Subcutaneous abdominal adipose tissue (tissue), 5 donors: ENCODE results near the gene RPL14.

ENCODE experiments used
- H3K27ac ChIP-seq: one replicate; pipeline ENCODE4 v1.7.0; 2013; ENCODE audit warnings: low read depth, mild to moderate bottlenecking, inconsistent platforms, low read length, moderate library complexity
- H3K27me3 ChIP-seq, 5 donors: one replicate each; pipeline ENCODE4 v1.7.0; 2013; ENCODE audit warnings: low read length in 5 of 5, inconsistent platforms in 1 of 5; ENCODE audit not compliant: control insufficient read depth in 5 of 5, insufficient read depth in 4 of 5
- H3K36me3 ChIP-seq, 5 donors: one replicate each; pipeline ENCODE4 v1.7.0; 2013; ENCODE audit warnings: low read length in 5 of 5; ENCODE audit not compliant: control insufficient read depth in 5 of 5, insufficient read depth in 5 of 5
- H3K4me1 ChIP-seq, 5 donors: one replicate each; pipeline ENCODE4 v1.7.0; 2013; ENCODE audit warnings: low read length in 5 of 5, mild to moderate bottlenecking in 3 of 5, moderate library complexity in 1 of 5; ENCODE audit not compliant: control insufficient read depth in 5 of 5, insufficient read depth in 5 of 5
- H3K4me3 ChIP-seq, 5 donors: one replicate each; pipeline ENCODE4 v1.7.0; 2013; ENCODE audit warnings: low read length in 5 of 5, low read depth in 1 of 5
- H3K9ac ChIP-seq, 5 donors: one replicate each; pipeline ENCODE4 v1.7.0; 2013; ENCODE audit warnings: low read length in 5 of 5, mild to moderate bottlenecking in 4 of 5, moderate library complexity in 3 of 5
- H3K9me3 ChIP-seq, 5 donors: one replicate each; pipeline ENCODE4 v1.7.0; 2013; ENCODE audit warnings: low read length in 5 of 5; ENCODE audit not compliant: control insufficient read depth in 5 of 5
- donor health status: healthy.
- donor health status: healthy.
- donor health status: healthy.
- donor health status: healthy.
- donor health status: healthy.

The RPL14 gene

DNA sequence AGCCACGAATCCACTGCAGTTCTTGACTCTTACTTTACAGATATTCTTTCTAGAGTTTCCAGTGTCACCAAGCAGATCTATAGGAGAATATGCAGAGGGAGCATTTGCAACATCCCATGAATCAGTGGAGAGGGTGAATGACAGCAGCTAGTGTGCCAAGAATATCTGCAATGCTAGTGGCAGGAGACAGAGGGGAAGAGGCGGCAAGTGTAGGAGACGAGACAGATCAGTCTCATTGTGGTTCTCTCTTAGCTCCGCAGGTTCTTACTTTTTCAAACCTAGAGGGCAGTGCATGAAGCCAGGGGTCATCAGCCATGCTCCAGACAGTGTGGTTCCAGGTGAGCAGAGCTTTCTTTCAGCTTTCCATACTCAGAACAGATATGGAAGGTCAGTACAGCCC lies 20.5 kb downstream of the RPL14 start:
- peaks cover 9 to 33% (median 21%) of the 10 kb centered on the region in 5 donors for H3K36me3 ChIP-seq
- H3K9ac ChIP-seq: peak overlapping the region; percentile 88 to 99 (median 92)
- peak overlapping the region; percentile 92 to 96 (median 95) for H3K4me3 ChIP-seq
- peaks cover 3 to 11% (median 9%) of the 10 kb centered on the region in 5 donors for H3K4me1 ChIP-seq
- no peaks in the 10 kb centered on the region for H3K9me3 ChIP-seq
- no peak overlapping the region for H3K27ac ChIP-seq
- H3K27me3 ChIP-seq: no peaks in the 10 kb centered on the region

DNA sequence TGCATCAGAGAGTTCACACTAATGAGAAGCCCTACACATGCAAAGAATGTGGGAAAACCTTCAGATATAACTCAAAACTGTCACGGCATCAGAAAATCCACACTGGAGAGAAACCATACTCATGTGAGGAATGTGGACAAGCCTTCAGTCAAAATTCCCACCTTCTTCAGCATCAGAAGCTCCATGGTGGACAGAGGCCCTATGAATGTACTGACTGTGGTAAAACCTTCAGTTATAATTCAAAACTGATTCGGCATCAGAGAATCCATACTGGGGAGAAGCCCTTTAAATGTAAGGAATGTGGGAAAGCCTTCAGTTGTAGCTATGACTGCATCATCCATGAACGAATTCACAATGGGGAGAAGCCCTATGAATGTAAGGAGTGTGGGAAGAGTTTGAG lies 30.0 kb downstream of the RPL14 start:
- no peak overlapping the region for H3K27ac ChIP-seq
- H3K36me3 ChIP-seq: peaks cover 22 to 61% (median 46%) of the 10 kb centered on the region in 5 donors
- no peak overlapping the region for H3K9ac ChIP-seq
- peak overlapping the region in 2 of 5 donors; percentile 4 to 21 for H3K4me3 ChIP-seq
- no peaks in the 10 kb centered on the region for H3K27me3 ChIP-seq
- H3K9me3 ChIP-seq: peaks cover 12 to 25% (median 19%) of the 10 kb centered on the region in 5 donors
- peaks cover 0 to 2% (median 0%) of the 10 kb centered on the region in 5 donors for H3K4me1 ChIP-seq

- no peaks in the 10 kb centered on the region for H3K27me3 ChIP-seq
- no peak overlapping the region for H3K9ac ChIP-seq
- H3K4me3 ChIP-seq: no peak overlapping the region
- H3K9me3 ChIP-seq: peaks cover 12 to 25% (median 19%) of the 10 kb centered on the region in 5 donors
- peaks cover 0 to 2% (median 0%) of the 10 kb centered on the region in 5 donors for H3K4me1 ChIP-seq
- no peak overlapping the region for H3K27ac ChIP-seq
- H3K36me3 ChIP-seq: peaks cover 15 to 25% (median 22%) of the 10 kb centered on the region in 5 donors
Observed at GRCh38 chr3:40490916-40491315, 33.8 kb downstream of the RPL14 start.

- peaks cover 0 to 4% (median 0%) of the 10 kb centered on the region in 5 donors for H3K9me3 ChIP-seq
- no peak overlapping the region for H3K4me3 ChIP-seq
- peaks cover 0 to 2% (median 0%) of the 10 kb centered on the region in 5 donors for H3K36me3 ChIP-seq
- H3K9ac ChIP-seq: no peak overlapping the region
- no peaks in the 10 kb centered on the region for H3K27me3 ChIP-seq
- no peak overlapping the region for H3K27ac ChIP-seq
- no peaks in the 10 kb centered on the region for H3K4me1 ChIP-seq
Observed at GRCh38 chr3:40494698-40495097, 37.6 kb downstream of the RPL14 start.

- Histone ChIP-seq H3K27me3 (no peaks in the 10 kb centered on the region), H3K9me3 (no peaks in the 10 kb centered on the region), H3K36me3 (no peaks in the 10 kb centered on the region), H3K4me1 (no peaks in the 10 kb centered on the region), H3K27ac (no peak overlapping the region), H3K4me3 (no peak overlapping the region), H3K9ac (no peak overlapping the region)
Observed at GRCh38 chr3:40497288-40497687, 40.1 kb downstream of the RPL14 start.

DNA sequence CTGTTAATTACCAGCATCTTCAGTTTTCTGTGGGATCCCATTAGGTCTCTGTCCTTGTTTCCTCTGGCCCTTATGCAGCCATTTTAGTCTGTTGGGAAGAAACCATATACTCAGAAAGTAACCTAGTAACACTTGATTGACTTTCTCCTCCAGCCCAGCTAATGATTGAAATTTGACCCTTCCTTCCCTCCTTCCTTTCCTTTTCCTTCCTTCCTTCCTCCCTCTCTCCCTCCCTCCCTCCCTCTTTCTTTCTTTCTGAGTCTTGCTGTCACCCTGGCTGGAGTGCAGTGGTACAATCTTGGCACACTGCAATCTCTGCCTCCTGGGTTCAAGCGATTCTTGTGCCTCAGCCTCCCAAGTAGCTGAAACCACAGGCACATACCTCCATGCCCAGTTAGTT lies 42.8 kb downstream of the RPL14 start:
- Histone ChIP-seq H3K4me3 (no peak overlapping the region), H3K4me1 (peaks cover 0 to 8% (median 5%) of the 10 kb centered on the region in 5 donors), H3K9me3 (no peaks in the 10 kb centered on the region), H3K27ac (no peak overlapping the region), H3K27me3 (no peaks in the 10 kb centered on the region), H3K36me3 (no peaks in the 10 kb centered on the region), H3K9ac (no peak overlapping the region)

- Histone ChIP-seq H3K27me3 (no peaks in the 10 kb centered on the region), H3K27ac (no peak overlapping the region), H3K4me3 (no peak overlapping the region), H3K9me3 (no peaks in the 10 kb centered on the region), H3K4me1 (peaks cover 2 to 25% (median 17%) of the 10 kb centered on the region in 5 donors), H3K36me3 (no peaks in the 10 kb centered on the region), H3K9ac (no peak overlapping the region)
Observed at GRCh38 chr3:40502034-40502433, 44.9 kb downstream of the RPL14 start.

- H3K9ac ChIP-seq: no peak overlapping the region
- H3K36me3 ChIP-seq: peaks cover 0 to under 1% (median 0%) of the 10 kb centered on the region in 5 donors
- H3K4me1 ChIP-seq: peaks cover 2 to 25% (median 17%) of the 10 kb centered on the region in 5 donors
- H3K9me3 ChIP-seq: no peaks in the 10 kb centered on the region
- H3K4me3 ChIP-seq: peak overlapping the region in 3 of 5 donors; percentile 83 to 93 (median 91)
- H3K27ac ChIP-seq: peak overlapping the region; percentile 38
- H3K27me3 ChIP-seq: no peaks in the 10 kb centered on the region
Observed at GRCh38 chr3:40504636-40505430, 47.7 kb downstream of the RPL14 start.

DNA sequence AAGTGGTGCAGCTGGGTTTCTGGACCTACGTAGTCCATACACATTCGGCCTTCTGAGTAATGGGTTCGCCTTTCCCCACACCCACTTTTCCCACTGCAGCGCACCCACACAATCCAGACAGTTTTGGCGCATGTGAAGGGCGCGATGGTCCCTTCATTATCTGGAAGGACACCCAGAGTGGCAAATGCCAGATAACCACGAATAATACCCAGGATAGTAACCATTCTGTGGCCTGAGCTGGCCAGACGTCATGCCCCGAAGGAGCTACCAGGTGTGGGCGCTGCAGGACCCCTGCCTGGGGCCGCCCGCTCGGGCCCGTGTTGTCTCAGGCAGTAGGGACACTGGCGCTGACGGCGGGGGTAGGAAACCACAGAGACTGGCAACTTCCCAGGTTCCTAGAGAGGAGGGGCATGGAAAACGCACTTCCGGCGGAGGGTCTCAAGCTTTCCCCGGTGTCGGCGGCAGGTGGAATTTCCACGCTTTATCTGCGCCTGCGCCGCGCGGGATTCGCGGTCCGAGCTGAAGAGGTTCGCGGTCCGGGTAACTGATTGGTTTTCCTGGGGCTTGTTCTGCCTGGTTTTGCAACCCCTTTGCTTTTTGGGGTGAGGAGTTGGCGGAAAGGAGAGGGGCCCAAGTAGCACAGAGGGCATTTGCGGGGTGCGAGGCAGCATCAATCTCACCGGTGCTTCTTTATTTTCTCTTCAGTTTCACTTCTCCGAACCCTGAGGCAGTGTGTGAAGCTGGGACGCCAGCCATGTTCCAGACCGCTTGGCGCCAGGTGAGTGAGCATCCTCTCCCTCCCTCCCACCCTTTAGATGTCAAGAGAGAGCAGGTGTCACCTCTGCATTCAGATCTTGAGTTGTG lies 48.7 kb downstream of the RPL14 start, which contains the start of gene ZNF620:
Gene ZNF620 (plus strand): TSS at position 441 of the 864 bp plus-strand sequence. CDS start 314 bp downstream, at position 755.
- peak within 1 kb of the TSS; percentile 63 to 88 (median 85) for H3K9ac ChIP-seq
- no peaks in the 10 kb centered on the region for H3K27me3 ChIP-seq

More for the DNA sequence above, 48.7 kb downstream of the RPL14 start, which contains the start of gene ZNF620:
- Histone ChIP-seq H3K9me3 (no peaks in the 10 kb centered on the region), H3K36me3 (peaks cover 0 to 6% (median 0%) of the 10 kb centered on the region in 5 donors), H3K4me1 (peaks cover 2 to 25% (median 17%) of the 10 kb centered on the region in 5 donors), H3K4me3 (peak within 1 kb of the TSS; percentile 78 to 94 (median 91)), H3K27ac (peak within 1 kb of the TSS; percentile 38)
